Measurements from ENCODE around the gene DIP2A.

The DIP2A gene, protein sequence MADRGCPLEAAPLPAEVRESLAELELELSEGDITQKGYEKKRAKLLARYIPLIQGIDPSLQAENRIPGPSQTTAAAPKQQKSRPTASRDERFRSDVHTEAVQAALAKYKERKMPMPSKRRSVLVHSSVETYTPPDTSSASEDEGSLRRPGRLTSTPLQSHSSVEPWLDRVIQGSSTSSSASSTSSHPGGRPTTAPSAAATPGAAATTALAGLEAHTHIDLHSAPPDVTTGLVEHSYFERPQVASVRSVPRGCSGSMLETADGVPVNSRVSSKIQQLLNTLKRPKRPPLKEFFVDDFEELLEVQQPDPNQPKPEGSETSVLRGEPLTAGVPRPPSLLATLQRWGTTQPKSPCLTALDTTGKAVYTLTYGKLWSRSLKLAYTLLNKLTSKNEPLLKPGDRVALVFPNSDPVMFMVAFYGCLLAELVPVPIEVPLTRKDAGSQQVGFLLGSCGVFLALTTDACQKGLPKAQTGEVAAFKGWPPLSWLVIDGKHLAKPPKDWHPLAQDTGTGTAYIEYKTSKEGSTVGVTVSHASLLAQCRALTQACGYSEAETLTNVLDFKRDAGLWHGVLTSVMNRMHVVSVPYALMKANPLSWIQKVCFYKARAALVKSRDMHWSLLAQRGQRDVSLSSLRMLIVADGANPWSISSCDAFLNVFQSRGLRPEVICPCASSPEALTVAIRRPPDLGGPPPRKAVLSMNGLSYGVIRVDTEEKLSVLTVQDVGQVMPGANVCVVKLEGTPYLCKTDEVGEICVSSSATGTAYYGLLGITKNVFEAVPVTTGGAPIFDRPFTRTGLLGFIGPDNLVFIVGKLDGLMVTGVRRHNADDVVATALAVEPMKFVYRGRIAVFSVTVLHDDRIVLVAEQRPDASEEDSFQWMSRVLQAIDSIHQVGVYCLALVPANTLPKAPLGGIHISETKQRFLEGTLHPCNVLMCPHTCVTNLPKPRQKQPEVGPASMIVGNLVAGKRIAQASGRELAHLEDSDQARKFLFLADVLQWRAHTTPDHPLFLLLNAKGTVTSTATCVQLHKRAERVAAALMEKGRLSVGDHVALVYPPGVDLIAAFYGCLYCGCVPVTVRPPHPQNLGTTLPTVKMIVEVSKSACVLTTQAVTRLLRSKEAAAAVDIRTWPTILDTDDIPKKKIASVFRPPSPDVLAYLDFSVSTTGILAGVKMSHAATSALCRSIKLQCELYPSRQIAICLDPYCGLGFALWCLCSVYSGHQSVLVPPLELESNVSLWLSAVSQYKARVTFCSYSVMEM (N-terminal part only)

DNA sequence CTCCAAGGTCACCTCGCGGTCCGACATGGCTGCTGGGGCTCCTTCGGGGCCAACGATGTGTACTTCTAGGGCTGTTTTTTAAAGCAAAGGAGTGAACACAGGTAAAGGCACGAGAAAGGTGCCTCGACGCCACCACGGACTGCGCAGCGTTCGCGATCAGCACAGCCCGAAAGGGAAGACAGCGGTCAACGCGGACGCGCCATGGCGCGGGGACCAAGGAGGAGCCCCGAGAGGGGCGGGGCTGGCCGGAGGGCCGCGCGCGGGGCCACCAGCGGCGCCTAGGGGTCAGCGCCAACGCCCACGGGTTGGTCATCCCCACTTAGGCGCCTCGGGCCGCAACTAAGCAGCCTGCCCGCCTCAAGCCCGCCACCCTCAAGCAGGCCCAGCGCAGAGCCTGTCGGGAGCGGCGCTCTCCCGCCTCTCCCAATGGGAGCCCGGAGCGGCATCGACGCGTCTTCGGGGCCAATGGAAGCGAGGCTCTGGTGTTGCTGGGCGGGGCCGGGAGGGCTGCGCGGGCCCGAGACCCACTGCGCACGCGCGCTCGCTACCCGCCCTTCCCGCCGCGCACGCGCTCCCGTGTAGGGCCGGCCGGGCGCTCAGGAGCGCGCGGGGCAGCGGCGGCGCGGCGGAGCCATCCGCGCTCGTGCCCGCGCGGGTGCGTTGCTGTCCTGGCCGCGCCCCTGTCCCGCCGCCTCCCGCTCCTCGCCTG is at the start of gene DIP2A:
TSS of gene DIP2A (plus strand) at position 577 of the 709 bp plus-strand sequence. CDS start 241 bp downstream, outside the sequence.
- DNase-seq (ENCODE audit: low read depth) = peak; percentile 90

DNA sequence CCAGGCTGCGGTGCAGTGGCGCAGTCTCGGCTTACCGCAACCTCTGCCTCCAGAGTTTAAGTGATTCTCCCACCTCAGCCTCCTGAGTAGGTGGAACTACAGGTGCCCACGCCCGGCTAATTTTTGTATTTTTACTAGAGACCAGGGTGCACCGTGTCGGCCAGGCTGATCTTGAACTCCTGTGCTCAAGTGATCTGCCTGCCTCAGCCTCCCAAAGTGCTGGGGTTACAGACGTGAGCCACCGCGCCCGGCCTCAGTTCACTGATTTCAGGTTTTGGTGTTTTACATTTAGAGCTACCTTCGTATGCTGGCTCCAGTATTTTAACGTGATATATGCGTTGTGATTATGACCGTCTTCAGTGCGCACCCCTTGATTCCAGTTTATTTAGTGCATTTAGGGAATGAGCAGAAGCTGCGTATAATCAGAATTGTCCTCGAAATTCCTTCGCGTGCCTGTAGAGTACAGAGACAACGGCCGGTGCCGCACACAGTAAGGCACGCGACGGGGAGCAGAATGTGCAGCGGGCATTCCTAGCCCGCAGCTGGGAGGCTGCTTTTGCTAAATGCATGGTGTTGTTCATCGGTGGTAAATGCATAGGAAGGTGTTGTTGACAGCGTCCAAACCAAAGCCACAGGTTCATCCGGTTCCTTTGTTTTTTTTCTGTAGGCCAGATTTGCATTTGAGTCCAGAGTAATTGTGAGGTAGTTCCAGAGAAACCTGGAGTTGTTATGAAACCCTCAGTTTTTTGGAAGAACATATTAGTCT is 48.9 kb upstream of the DIP2A start:
- no peak for DNase-seq (ENCODE audit: low read depth)

DNA sequence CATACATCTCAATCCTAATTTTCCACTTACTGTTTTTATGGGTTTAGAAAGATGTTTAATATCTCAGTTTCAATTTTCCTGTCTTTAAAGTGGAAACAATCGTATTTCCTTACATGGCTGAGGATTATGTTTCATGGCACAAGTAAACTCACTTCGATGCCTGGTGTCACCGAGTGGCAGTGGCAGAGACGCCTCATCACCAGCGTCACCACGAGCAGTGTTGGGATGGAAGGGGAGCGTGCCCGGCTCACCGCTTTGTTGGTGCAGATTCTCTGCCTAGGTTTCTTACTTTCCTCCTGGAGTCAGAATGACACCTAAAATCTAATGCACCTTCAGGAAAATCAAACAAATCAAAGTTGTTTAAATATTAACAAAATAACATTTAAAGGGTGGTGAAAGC is 48.2 kb upstream of the DIP2A start:
- DNase-seq (ENCODE audit: low read depth) = no peak

DNA sequence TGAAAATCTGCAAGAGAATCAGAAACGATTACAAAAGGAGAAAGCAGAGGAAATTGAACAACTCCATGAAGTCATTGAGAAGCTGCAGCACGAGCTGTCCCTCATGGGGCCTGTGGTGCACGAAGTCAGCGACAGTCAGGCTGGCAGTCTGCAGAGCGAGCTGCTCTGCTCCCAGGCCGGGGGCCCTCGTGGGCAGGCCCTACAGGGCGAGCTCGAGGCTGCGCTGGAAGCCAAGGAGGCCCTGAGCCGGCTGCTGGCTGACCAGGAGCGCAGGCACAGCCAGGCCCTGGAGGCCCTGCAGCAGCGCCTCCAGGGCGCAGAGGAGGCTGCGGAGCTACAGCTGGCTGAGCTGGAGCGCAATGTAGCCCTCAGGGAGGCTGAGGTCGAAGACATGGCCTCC is 47.5 kb upstream of the DIP2A start:
- no peak for DNase-seq (ENCODE audit: low read depth)

DNA sequence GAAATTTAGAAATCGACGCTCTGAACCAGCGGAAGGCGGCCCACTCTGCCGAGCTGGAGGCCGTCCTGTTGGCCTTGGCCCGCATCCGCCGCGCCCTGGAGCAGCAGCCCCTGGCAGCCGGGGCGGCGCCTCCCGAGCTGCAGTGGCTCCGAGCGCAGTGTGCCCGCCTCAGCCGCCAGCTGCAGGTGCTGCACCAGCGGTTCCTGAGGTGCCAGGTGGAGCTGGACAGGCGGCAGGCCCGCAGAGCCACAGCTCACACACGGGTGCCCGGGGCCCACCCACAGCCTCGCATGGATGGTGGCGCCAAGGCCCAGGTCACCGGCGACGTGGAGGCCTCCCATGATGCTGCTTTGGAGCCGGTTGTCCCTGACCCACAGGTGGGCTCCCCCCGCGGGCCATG is 47.0 kb upstream of the DIP2A start:
- no peak for DNase-seq (ENCODE audit: low read depth)

DNA sequence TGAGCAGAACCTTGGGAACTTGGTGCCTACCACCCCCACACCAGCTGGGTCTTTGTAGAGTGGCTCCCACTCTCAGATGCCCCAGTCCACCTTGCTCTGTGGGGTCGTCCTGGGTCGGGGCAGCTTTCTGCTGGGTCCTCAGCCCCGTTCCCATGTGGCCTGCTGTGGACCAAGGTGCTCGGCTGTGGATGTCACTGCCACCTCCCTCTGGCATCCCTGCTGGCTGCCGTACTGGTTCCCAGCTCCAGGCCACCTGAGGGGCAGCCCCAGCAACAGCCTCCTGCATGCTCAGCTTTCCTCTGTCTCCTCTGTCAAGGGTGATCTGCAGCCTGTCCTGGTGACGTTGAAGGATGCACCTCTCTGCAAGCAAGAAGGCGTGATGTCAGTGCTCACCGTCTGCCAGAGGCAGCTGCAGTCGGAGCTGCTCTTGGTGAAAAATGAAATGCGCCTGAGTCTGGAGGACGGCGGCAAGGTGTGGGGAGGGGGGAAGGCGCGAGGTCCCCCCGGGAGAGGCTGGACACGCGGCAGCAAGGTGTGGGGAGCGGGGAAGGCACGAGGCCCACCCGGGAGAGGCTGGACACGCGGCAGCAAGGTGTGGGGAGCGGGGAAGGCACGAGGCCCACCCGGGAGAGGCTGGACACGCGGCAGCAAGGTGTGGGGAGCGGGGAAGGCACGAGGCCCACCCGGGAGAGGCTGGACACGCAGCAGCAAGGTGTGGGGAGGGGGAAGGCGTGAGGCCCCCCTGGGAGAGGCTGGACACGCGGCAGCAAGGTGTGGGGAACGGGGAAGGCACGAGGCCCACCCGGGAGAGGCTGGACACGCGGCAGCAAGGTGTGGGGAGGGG is 45.9 kb upstream of the DIP2A start:
- DNase-seq (ENCODE audit: low read depth) = no peak

DNA sequence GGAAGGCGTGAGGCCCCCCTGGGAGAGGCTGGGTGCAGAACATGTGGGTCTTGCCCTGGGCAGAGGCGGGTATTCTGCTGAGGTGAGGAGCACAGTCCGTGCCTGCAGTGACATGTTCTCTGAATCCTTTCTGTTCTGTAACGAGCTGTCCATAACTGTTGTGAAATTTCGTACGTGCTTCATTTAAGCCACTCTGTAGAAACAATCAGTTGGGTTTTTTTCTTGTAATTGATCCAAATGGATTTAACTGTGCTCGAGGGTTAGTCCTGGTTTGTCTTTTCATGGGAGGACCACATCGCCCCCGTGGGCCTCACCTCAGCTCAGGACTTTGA is 45.4 kb upstream of the DIP2A start:
- no peak for DNase-seq (ENCODE audit: low read depth)

DNA sequence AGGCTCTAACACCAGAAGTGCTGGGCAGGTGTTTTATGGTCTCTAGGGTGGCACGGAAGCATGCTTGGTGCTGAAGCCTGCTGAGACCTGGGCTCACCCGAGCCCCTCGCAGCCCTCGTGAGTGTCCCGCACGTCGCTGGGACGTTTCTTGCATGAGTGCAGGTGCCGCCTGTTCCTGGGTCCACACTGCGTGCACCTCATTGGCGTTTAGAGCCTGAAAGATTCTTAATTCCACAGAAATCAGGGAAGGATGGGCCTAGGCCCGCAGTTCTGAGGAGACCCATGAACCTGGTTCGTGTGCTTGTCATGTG is 43.8 kb upstream of the DIP2A start:
- no peak for DNase-seq (ENCODE audit: low read depth)

DNA sequence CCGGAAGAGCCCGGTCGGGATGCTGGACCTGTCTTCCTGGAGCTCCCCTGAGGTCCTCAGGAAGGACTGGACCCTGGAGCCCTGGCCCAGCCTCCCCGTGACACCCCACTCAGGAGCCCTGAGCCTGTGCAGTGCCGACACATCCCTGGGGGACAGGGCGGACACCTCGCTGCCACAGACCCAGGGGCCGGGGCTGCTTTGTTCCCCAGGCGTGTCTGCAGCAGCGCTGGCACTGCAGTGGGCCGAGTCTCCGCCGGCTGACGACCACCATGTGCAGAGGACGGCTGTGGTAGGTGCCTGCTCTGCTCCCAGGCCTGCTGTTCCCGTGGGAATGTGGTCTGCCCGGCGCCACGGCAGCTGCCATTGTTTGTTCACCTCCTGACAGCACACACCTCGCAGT is 42.1 kb upstream of the DIP2A start:
- no peak for DNase-seq (ENCODE audit: low read depth)

DNA sequence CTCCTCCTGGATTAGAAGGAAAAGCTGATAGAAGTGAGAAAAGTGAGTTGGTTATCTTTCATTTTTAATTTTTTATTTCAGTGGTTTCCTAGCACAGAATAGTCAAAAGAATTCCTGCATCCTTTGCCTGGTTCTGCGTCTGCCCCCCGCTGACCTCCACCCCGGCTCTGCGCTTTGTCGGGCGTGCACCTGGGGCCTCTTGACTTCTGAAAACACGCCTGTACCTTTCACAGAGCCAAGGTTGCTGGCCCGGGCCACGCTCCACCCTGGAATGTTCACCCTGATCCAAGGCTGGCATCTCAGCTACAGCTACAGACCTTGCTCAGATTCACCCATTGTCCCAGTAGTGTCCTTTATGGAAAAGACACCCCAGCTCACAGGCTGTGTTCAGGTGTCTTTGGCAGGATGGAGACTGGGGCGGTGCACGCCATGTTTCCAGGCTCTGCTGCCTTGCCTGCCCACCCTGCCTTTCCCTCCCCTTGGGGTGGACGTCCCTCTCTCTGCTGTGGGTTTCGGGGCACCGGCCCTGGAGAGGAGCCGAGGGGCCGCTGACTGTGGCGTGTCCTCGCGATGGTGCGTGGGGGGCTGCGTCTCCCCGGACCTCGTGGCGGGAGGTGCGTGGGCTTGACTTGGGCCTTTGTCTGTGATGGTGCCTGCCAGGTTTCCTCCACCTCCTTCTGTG is 40.3 kb upstream of the DIP2A start:
- DNase-seq (ENCODE audit: low read depth) = no peak

DNA sequence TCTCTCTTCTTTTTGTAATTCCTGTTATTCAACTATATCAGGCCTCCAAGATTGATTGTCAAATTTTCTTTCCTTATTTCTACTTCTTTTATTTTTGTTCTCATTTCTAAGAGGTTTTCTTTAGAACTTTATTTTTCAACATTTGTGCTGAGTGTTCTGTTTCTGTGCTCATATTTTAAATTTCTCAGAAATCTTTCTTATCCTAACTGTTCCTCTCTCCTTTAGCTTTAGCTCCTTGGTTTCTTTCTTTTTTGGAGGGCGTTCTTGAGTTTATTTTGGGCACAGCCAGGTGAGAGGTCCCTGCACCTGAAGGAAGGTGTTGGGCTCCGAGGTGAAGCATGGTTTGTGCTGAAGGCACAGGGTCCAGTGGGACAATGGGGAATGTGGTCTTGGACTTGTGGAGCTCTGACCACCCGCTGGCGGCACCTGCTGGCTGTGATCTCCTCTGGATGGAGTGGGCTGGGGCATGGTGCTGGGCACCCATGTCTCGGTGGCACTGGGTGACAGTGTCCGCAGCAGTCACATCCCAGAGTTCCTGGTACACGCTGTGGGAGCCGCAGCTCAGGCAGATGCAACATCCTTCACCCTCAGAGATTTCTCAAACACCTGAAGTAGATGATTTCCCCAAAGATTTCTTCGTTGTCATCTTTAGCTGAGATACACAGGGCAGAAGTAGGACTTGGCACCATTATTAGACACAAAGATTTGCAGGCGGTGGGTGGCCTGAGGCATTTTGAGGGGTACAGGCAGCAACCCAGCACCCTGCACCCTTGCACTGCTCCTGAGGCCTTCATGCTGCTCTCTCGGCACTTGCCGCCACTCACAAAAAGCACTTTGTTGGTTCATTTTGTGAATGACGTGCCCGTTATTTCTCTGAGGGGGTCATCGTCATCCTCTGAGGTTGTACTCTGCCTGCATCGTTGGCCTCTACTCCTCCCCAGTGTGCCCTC is 38.2 kb upstream of the DIP2A start:
- no peak for DNase-seq (ENCODE audit: low read depth)

DNA sequence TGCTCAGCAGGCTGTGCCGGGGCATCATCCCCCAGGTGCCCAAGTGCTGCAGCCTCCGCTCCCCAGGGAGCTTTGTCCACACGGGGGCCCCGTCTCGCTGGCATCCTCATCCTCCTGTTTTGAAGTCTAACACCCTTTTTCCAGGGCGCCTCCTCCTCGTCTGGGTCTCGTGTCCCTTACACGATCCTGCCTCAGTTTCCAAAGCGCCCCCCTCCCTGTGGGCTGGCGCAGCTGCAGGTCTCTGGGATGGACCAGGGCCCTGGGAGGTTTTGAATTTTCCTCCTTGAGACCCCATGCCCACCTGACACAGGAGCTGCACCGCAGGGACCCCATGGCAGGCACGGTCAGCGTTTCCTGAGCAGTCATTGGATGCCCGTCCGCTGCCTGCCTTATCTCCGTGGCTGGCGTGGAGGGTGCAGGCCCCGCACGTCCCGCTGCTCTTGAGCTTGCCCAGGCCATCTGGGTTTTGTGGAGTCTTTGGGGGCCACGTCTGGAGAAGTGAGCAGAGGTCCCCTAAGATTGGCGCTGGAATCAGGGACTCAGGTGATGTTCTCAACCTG is 37.4 kb upstream of the DIP2A start:
- no peak for DNase-seq (ENCODE audit: low read depth)

DNA sequence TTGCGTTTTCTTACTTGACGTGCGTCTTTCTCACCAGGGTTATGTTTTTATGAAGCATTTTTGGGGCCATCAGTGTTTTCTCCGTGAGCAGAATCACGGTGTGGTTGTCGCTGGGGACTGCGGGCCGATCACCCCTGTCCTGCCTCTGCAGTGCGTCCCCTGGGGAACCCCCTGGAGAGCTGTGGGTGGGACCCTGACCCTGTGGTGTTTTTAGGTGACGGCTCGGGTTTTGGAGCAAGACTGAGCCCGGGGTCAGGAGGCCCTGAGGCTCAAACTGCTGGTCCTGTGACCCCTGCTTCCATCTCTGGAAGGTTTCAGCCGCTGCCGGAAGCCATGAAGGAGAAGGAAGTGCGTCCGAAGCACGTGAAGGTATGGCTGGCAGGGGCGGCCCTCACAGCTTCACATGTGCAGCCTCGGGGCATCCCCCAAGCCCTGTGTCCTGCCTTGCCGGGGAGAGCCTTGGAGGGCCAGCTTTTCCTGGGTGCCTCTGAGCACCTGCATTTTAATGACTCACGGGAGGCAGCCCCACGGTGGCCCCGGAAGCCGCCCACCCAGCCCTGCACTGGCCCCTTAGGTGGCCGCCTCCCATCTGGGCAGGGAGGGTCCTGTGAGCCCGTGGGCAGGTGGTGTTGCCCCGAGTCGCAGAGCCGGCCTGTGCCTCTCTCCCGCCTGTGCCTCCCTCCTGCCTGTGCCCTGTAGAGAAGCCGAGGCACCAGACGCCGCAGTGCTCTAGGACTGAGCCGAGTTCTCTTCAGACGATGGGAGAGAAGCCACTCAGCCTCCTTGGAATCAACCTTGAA is 36.7 kb upstream of the DIP2A start:
- no peak for DNase-seq (ENCODE audit: low read depth)

DNA sequence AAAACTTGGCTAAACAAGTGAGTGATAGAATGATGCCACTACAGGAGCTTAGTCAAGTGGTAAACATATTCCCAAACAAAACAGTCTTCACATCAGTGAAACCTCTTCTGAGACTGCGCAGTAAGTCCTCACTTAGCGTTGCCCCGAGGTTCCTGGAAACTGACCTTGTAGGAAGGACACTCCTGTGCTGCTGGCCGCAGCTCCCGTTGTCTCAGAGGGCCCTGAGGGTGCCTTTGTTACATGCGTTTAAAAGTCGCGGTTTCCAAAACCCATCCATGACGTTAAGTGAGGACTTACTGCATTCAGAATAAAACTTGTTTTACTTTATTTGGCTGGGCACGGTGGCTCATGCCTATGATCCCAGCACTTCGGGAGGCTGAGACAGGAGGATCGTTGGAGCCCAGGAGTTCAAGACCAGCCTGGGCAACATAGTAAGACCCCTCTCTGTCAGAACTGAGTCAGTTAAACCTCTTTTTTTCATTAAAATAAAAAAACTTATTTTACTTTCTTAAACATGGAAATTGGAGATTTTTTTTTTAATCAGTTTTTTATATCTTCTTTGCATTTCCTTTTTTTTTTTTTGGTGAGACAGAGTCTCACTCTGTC is 36.0 kb upstream of the DIP2A start:
- no peak for DNase-seq (ENCODE audit: low read depth)

DNA sequence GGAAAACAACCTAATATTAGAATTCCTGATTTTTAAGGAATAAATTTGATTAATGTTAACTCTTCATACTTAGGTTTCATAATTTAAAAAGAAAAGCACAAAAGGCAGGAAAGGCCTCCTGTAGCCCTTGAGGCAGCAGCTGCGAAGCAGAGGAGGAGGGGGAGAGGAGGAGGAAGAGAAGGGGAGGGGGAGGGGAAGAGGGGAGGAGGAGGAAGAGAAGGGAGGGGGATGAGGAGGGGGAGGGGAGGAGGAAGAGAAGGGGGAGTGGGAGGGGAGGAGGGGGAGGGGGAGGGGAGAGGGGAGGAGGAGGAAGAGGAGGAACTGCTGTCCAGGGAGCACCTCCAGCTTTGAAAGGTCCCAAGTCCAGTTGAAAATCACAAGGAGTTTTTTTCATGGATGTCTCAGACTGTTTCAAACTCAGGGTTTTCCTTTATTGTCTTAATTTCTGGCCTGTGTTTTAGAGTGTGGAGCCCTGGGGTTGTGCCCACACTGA is 35.1 kb upstream of the DIP2A start:
- no peak for DNase-seq (ENCODE audit: low read depth)

DNA sequence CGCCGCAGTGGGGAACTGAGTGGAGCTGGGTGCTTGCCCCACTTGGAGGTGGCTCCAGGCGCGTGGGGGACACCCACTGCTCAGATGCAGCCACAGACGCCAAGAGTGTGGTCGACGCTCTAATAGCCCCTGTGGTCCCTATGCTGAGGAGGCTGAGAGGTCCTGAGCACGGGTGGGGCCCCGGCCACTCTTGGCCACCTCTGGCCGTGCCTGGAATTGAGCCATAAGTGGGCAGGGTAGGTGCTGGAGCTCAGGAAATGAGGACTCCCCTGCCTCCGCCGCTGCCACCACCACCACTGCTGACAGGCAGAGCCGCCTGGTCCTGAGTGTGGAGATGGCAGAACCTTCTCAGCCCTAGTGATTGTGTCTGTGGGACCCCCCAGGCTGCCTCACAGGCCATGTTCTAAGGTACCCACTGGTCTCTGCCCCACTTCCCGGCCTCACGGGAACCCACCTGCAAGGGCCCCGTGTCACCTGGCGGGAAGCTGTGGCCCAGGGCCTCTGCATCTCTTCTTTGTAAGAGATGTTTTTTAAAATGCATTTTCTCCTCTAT is 34.6 kb upstream of the DIP2A start:
- DNase-seq (ENCODE audit: low read depth) = no peak

DNA sequence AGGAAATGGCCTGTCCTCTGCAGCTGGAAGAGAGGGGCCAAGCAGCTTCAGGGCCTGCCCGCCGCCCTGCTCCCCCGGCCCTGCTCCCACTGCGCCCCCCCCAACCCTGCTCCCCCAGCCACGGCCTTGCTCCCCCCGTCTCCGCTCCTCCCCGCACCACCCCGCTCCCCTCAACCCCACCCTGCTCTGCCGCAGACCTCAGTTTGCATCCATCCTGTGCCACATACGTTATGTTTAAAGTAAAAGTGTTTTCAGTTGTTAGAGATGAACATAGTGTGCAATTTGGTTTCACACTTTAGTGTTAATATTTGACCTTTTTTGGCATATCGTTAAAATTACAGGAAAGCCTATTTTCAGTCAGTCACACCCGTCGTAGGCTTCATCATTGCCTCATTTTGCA is 34.1 kb upstream of the DIP2A start:
- DNase-seq (ENCODE audit: low read depth) = no peak

Data from stimulated activated CD4-positive, alpha-beta T cell treated with anti-CD3 and anti-CD28 coated beads, Interleukin-2, amount 100 ng/mL, for 4 hours (primary cell).